Caco-2 (cell line): ENCODE data around the gene GALNTL6. TPM values are rescaled to one million over a fixed set of nuclear protein-coding genes. Genes with fewer than 3 reads are reported as not detected.
"Not testable (repeated sequence)": the region's sequence is repeated elsewhere in the genome, so short reads cannot be mapped to it uniquely, and the experiment has no call there.

Source experiments
- BruUV-seq: library from RNA; stranded (reverse); fragments of 400-500 nt; replicated peaks from 2 replicates; lab custom pipeline; 2021; lab: Mats Ljungman, UMichigan
- CTCF ChIA-PET: fragments of 300-600 bp; sonication (Branson Sonifier 250); formaldehyde crosslinking; loops from one replicate; lab custom pipeline; 2022; ENCODE audit warnings: antibody characterized with exemption; lab: Charles Lee
- POLR2A ChIA-PET: fragments of 300-600 bp; sonication (Branson Sonifier 250); formaldehyde crosslinking; loops from one replicate; lab custom pipeline; 2022; ENCODE audit warnings: antibody characterized with exemption; lab: Charles Lee
- DNase-seq, 2 experiments: peaks; one replicate each; pipeline versions ENCODE4 v3.0.0 to v3.0.0-alpha.2; 2020 to 2022
- H3K27me3 ChIP-seq: replicated peaks from 2 replicates; pipeline ENCODE4 v1.6.0; 2011; ENCODE audit warnings: low read length; ENCODE audit not compliant: control insufficient read depth, insufficient read depth
- H3K36me3 ChIP-seq: 2 replicates; pipeline ENCODE4 v1.5.1; 2011; ENCODE audit warnings: low read length; ENCODE audit not compliant: control insufficient read depth, insufficient read depth
- H3K4me1 ChIP-seq: fragments of 250-450 bp; sonication (Bioruptor Pico); 2 replicates; pipeline ENCODE4 v1.5.1; 2020; ENCODE audit warnings: mild to moderate bottlenecking
- H3K4me3 ChIP-seq: 2 replicates; pipeline ENCODE4 v1.5.1; 2011; ENCODE audit warnings: low read depth, mild to moderate bottlenecking, control low read depth, low read length
- H3K9me3 ChIP-seq: fragments of 250-450 bp; sonication (Bioruptor Pico); 2 replicates; pipeline ENCODE4 v1.5.1; 2020; ENCODE audit warnings: mild to moderate bottlenecking, moderate library complexity
- H3K27ac Mint-ChIP-seq: one replicate; pipeline ENCODE4 v1.8.0; 2022; ENCODE audit warnings: mixed read lengths; ENCODE audit not compliant: unreplicated experiment
- H3K27me3 Mint-ChIP-seq: one replicate; pipeline ENCODE4 v1.8.0; 2022; ENCODE audit warnings: mixed read lengths; ENCODE audit not compliant: insufficient read depth, unreplicated experiment
- H3K36me3 Mint-ChIP-seq: one replicate; pipeline ENCODE4 v1.8.0; 2022; ENCODE audit warnings: mild to moderate bottlenecking, mixed read lengths; ENCODE audit not compliant: insufficient read depth, unreplicated experiment
- H3K4me1 Mint-ChIP-seq: one replicate; pipeline ENCODE4 v1.8.0; 2022; ENCODE audit warnings: low read depth, mixed read lengths; ENCODE audit not compliant: unreplicated experiment
- H3K4me3 Mint-ChIP-seq: one replicate; pipeline ENCODE4 v1.8.0; 2022; ENCODE audit warnings: mild to moderate bottlenecking, moderate library complexity, mixed read lengths; ENCODE audit not compliant: unreplicated experiment
- H3K9me3 Mint-ChIP-seq: one replicate; pipeline ENCODE4 v1.8.0; 2022; ENCODE audit warnings: mixed read lengths; ENCODE audit not compliant: unreplicated experiment
- intact Hi-C: fragments of 100-400 bp; cut with micrococcal nuclease; formaldehyde crosslinking; loops from one replicate; pipeline ENCODE4 v1.10.0; 2022; ENCODE audit not compliant: unreplicated experiment
- total RNA-seq: library from RNA; stranded (reverse); gene quantifications from 2 replicates; pipeline ENCODE4 v1.2.3, GENCODE V29; 2022
- TF ChIP-seq, protein P1 (sequence below), 2 experiments: fragments of 200-600 bp in 1 of 2; IDR thresholded peaks; 1 replicate in 1 of 2; 2 replicates in 1 of 2; pipeline versions ENCODE4 v1.5.1 to v1.8.0; 2011 to 2022; ENCODE audit warnings: antibody characterized with exemption in 1 of 2, control low read depth in 1 of 2, inconsistent platforms in 1 of 2, low read depth in 1 of 2, low read length in 1 of 2, mild to moderate bottlenecking in 1 of 2, moderate library complexity in 1 of 2; ENCODE audit not compliant: insufficient read depth in 1 of 2, severe bottlenecking in 1 of 2, unreplicated experiment in 1 of 2

The GALNTL6 gene
- total RNA-seq, 1 experiment from 2014 or later: not detected

DNA sequence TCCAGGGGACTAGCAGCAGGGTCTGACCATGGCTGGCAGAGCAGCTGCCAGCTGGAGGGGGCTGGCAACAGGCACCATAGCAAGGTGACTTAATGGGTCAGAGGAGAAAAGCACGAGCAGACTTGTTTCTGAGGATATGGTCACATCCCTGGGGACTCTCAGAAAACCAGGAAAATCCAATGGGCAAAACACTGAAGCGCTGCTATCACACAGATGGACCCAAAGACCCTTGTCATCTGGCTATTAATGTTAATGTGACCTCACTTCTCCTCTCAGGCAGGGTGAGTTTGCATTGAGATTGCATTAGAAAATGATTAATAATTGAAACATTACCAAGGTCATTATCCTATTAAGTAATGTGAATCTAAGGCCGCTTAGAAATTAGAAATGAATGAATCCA lies 1061.7 kb downstream of the GALNTL6 start:
- Mint-ChIP-seq H3K27me3 (no peaks in the 10 kb centered on the region), H3K4me3 (no peak overlapping the region), H3K4me1 (no peaks in the 10 kb centered on the region), H3K27ac (no peak overlapping the region), H3K9me3 (no peaks in the 10 kb centered on the region), H3K36me3 (no peaks in the 10 kb centered on the region)
- H3K4me3 ChIP-seq: no peak overlapping the region
- no peaks in the 10 kb centered on the region for H3K27me3 ChIP-seq
- intact Hi-C loops: no loop called here
- H3K4me1 ChIP-seq: no peaks in the 10 kb centered on the region
- H3K36me3 ChIP-seq: no peaks in the 10 kb centered on the region
- TF ChIP-seq, protein P1, sequence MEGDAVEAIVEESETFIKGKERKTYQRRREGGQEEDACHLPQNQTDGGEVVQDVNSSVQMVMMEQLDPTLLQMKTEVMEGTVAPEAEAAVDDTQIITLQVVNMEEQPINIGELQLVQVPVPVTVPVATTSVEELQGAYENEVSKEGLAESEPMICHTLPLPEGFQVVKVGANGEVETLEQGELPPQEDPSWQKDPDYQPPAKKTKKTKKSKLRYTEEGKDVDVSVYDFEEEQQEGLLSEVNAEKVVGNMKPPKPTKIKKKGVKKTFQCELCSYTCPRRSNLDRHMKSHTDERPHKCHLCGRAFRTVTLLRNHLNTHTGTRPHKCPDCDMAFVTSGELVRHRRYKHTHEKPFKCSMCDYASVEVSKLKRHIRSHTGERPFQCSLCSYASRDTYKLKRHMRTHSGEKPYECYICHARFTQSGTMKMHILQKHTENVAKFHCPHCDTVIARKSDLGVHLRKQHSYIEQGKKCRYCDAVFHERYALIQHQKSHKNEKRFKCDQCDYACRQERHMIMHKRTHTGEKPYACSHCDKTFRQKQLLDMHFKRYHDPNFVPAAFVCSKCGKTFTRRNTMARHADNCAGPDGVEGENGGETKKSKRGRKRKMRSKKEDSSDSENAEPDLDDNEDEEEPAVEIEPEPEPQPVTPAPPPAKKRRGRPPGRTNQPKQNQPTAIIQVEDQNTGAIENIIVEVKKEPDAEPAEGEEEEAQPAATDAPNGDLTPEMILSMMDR (IDR thresholded peaks at IDR 0.05; ENCODE audit: insufficient read depth in 1 of 2, low read depth in 1 of 2, low read length in 1 of 2, severe bottlenecking in 1 of 2, unreplicated experiment in 1 of 2): no peak
- CTCF ChIA-PET: no interaction called here
- DNase-seq: no peak
- H3K9me3 ChIP-seq: no peaks in the 10 kb centered on the region
- BruUV-seq: no TSS peak
- POLR2A ChIA-PET: no interaction called here

DNA sequence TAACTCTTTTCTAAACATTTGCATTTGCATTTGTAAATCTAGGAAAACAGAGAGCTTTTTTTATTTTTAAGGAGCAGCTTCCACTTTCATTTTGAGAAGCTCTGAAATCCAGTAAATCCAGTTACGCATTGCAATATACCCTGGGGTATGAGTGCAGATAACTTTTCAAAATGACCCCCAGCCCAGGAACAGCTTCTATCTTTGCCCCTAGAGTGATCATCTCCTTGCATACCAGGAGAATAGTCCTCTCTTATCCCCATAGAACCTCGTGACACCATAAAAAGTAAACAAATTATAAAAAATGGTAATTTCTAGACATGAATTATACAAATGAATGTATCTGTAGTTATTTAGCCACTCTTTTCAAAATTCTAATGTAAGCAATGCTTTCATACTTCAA lies 1063.2 kb downstream of the GALNTL6 start:
- no peaks in the 10 kb centered on the region for H3K27me3 ChIP-seq
- no peaks in the 10 kb centered on the region for H3K9me3 ChIP-seq
- Mint-ChIP-seq H3K4me1 (no peaks in the 10 kb centered on the region), H3K27me3 (no peaks in the 10 kb centered on the region), H3K27ac (no peak overlapping the region), H3K4me3 (no peak overlapping the region), H3K36me3 (no peaks in the 10 kb centered on the region), H3K9me3 (no peaks in the 10 kb centered on the region)
- ChIA-PET CTCF (no interaction called here), POLR2A (no interaction called here)
- TF ChIP-seq, protein P1 (IDR thresholded peaks at IDR 0.05; ENCODE audit: insufficient read depth in 1 of 2, low read depth in 1 of 2, low read length in 1 of 2, severe bottlenecking in 1 of 2, unreplicated experiment in 1 of 2): no peak
- intact Hi-C loops: no loop called here
- no peaks in the 10 kb centered on the region for H3K4me1 ChIP-seq
- BruUV-seq: no TSS peak
- no peak for DNase-seq
- H3K36me3 ChIP-seq: no peaks in the 10 kb centered on the region
- H3K4me3 ChIP-seq: no peak overlapping the region

DNA sequence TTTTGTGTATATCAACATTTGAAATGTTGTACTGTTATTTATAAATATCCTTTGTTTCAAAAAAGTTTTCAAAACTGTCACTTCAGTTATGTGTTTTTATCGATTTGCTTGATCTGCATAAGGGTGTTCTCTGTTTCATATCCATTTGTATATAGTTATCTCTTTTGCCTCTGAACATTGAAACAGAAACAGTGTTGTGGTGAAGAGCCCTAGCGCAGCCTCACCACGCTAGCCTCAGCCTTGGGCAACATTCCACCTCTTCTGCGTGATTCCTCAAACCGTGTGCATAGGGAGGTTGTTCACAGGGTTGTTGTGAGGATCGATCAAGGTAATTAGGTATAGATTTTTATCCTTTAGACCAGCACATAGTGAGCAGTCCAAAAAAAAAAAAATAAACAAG lies 1068.4 kb downstream of the GALNTL6 start:
- no peaks in the 10 kb centered on the region for H3K27me3 Mint-ChIP-seq
- no peak overlapping the region for H3K4me3 Mint-ChIP-seq
- DNase-seq: no peak
- ChIA-PET POLR2A (no interaction called here), CTCF (no interaction called here)
- H3K9me3 Mint-ChIP-seq: peaks cover 14% of the 10 kb centered on the region
- BruUV-seq: no TSS peak
- Histone ChIP-seq H3K36me3 (no peaks in the 10 kb centered on the region), H3K27me3 (no peaks in the 10 kb centered on the region), H3K4me1 (no peaks in the 10 kb centered on the region), H3K4me3 (no peak overlapping the region), H3K9me3 (no peaks in the 10 kb centered on the region)
- H3K4me1 Mint-ChIP-seq: no peaks in the 10 kb centered on the region
- no peak overlapping the region for H3K27ac Mint-ChIP-seq
- TF ChIP-seq, protein P1 (IDR thresholded peaks at IDR 0.05; ENCODE audit: insufficient read depth in 1 of 2, low read depth in 1 of 2, low read length in 1 of 2, severe bottlenecking in 1 of 2, unreplicated experiment in 1 of 2): no peak
- intact Hi-C loops: no loop called here
- no peaks in the 10 kb centered on the region for H3K36me3 Mint-ChIP-seq

DNA sequence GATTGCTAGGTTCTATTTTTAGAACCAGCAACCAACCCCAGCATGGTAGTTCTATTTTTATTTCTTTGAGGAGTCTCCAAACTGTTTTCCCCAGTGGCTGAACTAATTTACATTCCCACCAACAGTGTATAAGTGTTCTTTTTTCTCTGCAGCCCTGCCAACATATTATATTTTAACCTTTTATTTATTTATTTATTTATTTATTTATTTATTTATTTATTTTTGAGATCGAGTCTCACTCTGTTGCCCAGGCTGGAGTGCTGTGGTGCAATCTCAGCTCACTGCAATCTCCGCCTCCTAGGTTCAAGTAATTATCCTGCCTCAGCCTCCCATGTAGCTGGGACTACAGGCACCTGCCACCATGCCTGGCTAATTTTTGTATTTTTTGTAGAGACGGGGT lies 1074.2 kb downstream of the GALNTL6 start:
- peaks cover 26% of the 10 kb centered on the region for H3K9me3 Mint-ChIP-seq
- H3K4me3 ChIP-seq, H3K4me1 ChIP-seq, H3K27me3 Mint-ChIP-seq, H3K36me3 ChIP-seq, H3K36me3 Mint-ChIP-seq, intact Hi-C loops, DNase-seq, POLR2A ChIA-PET, H3K27me3 ChIP-seq, H3K27ac Mint-ChIP-seq, H3K4me3 Mint-ChIP-seq, H3K9me3 ChIP-seq, BruUV-seq, H3K4me1 Mint-ChIP-seq, CTCF ChIA-PET: not testable (repeated sequence)
